Esophagus muscularis mucosa (tissue), 4 donors: ENCODE data around the gene CNOT6. TPM values are rescaled to one million over a fixed set of nuclear protein-coding genes. Genes with fewer than 3 reads are reported as not detected.
"Not testable (repeated sequence)": the region's sequence is repeated elsewhere in the genome, so short reads cannot be mapped to it uniquely, and the experiment has no call there.

Source experiments
- DNase-seq: peaks from one replicate; pipeline ENCODE4 v3.0.0-alpha.2; 2017; ENCODE audit errors: extremely low spot score
- H3K27ac ChIP-seq, 4 donors: fragments of 200-600 bp; sonication (generic); replicated peaks in 1 of 4; 1 replicate in 3 of 4; 2 replicates in 1 of 4; pipeline ENCODE4 v1.5.1; 2016 to 2019; ENCODE audit warnings: mild to moderate bottlenecking in 1 of 4
- H3K27me3 ChIP-seq, 4 donors: fragments of 200-600 bp; sonication (generic); one replicate each; pipeline versions ENCODE4 v1.5.1 to v1.6.0; 2016 to 2019
- H3K36me3 ChIP-seq, 4 donors: fragments of 200-600 bp; sonication (generic); one replicate each; pipeline ENCODE4 v1.5.1; 2016 to 2019
- H3K4me1 ChIP-seq, 4 donors: fragments of 200-600 bp; sonication (generic); one replicate each; pipeline ENCODE4 v1.5.1; 2016 to 2019
- H3K4me3 ChIP-seq, 4 donors: fragments of 200-600 bp; sonication (generic); 1 replicate in 2 of 4; 2 replicates in 2 of 4; pipeline ENCODE4 v1.5.1; 2016 to 2019; ENCODE audit warnings: mild to moderate bottlenecking in 4 of 4, moderate library complexity in 1 of 4
- H3K9me3 ChIP-seq, 4 donors: fragments of 200-600 bp; sonication (generic); 1 replicate in 3 of 4; 2 replicates in 1 of 4; pipeline ENCODE4 v1.5.1; 2016 to 2019
- CTCF ChIP-seq, 3 experiments: fragments of 200-600 bp in 2 of 3; fragments of 450-650 bp in 1 of 3; sonication (generic) in 2 of 3; IDR thresholded peaks; one replicate each; pipeline ENCODE4 v1.5.1; 2017 to 2019; ENCODE audit warnings: antibody characterized with exemption in 3 of 3, mild to moderate bottlenecking in 2 of 3, moderate library complexity in 1 of 3
- EP300 ChIP-seq: sonication (generic); formaldehyde crosslinking; IDR thresholded peaks from one replicate; pipeline ENCODE4 v1.6.1; 2017; ENCODE audit warnings: antibody characterized with exemption
- POLR2A ChIP-seq: fragments of 450-650 bp; IDR thresholded peaks from one replicate; pipeline ENCODE4 v1.6.1; 2017; ENCODE audit warnings: antibody characterized with exemption, moderate library complexity, mild to moderate bottlenecking, low read depth
- POLR2AphosphoS5 ChIP-seq, 2 donors: sonication (generic); formaldehyde crosslinking; IDR thresholded peaks; one replicate each; pipeline ENCODE4 v1.6.1; 2017; ENCODE audit warnings: antibody characterized with exemption in 2 of 2
- WGBS: methylation state at CpG from one replicate; pipeline ENCODE4 v1.1.5; 2018; 5-methylcytosine and 5-hydroxymethylcytosine counted together
- intact Hi-C: fragments of 100-400 bp; cut with DNase I; formaldehyde crosslinking; loops from one replicate; pipeline ENCODE4 v1.15.1; 2023
- total RNA-seq, 4 donors: library from RNA; depleted of rRNA; stranded (reverse); fragments of >200 nt; gene quantifications; one replicate each; pipeline versions ENCODE4 v1.1.0 to v1.2.1, GENCODE V29; 2016

CNOT6 gene
- total RNA-seq, 4 donors from 2014 or later = 17.7 to 26.4 (median 20.5) TPM

- TF ChIP-seq EP300 (no peak), POLR2AphosphoS5 (IDR thresholded peaks at IDR 0.05) (no peak), CTCF (IDR thresholded peaks at IDR 0.05) (no peak), POLR2A (no peak)
- DNase-seq = no peak
- Histone ChIP-seq H3K36me3 (no peaks in the 10 kb centered on the region), H3K4me3 (no peak overlapping the region), H3K27ac (no peak overlapping the region), H3K4me1 (no peaks in the 10 kb centered on the region), H3K9me3 (peaks cover 0 to 10% (median 5%) of the 10 kb centered on the region in 4 donors), H3K27me3 (peaks cover 0 to 8% (median 0%) of the 10 kb centered on the region in 4 donors)
- intact Hi-C loops = no loop called here
- WGBS = 90% methylated on average over 10 of the region's 10 CpGs
These were observed 33.3 kb upstream of the CNOT6 start for GRCh38 chr5:180460834-180461233.

- Histone ChIP-seq H3K27me3 (peaks cover 0 to 8% (median 0%) of the 10 kb centered on the region in 4 donors), H3K4me3 (no peak overlapping the region), H3K27ac (no peak overlapping the region), H3K9me3 (peaks cover 0 to 10% (median 5%) of the 10 kb centered on the region in 4 donors), H3K36me3 (no peaks in the 10 kb centered on the region), H3K4me1 (no peaks in the 10 kb centered on the region)
- TF ChIP-seq POLR2AphosphoS5 (IDR thresholded peaks at IDR 0.05) (no peak), CTCF (IDR thresholded peaks at IDR 0.05) (no peak), EP300 (no peak), POLR2A (no peak)
- intact Hi-C loops = no loop called here
- no peak for DNase-seq
- 88% methylated on average over 5 of the region's 9 CpGs for WGBS
These were observed 32.9 kb upstream of the CNOT6 start for GRCh38 chr5:180461303-180461702.

DNA sequence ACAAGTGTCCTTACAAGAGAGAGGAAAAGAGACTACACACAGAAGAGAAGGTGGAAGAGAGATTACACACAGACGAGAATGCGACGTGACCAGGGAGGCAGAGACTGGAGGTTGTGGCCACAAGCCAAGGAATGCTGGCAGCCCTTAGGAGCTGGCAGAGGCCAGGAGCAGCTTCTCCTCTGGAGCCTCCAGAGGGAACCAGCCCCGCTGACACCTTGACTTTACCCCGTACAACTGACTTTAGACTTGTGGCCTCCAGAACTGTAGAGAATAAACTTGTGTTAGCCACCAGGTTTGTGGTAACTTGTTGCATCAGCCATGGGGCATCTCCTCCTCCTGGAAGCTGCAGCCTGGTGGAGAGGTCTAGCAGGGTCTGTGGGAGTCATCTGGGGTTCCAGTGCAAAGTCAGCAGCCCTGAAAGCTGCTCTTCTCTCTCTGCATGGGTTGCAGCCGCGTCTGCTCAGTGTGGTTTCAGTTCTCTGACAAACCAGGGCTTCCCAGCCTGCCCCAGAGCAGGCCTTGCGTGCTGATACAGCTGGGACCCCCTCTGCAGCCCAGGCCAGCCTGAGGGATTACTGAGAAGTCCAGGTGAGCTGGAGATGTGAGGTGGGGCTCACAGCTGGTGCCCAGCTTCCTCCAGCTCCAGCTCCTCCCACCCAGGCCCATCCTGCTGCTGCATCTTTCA lies 30.8 kb upstream of the CNOT6 start:
- DNase-seq = no peak
- Histone ChIP-seq H3K4me1 (peaks cover 0 to 13% (median 3%) of the 10 kb centered on the region in 4 donors), H3K27me3 (peaks cover 0 to 8% (median 0%) of the 10 kb centered on the region in 4 donors), H3K9me3 (peaks cover 0 to 10% (median 5%) of the 10 kb centered on the region in 4 donors), H3K4me3 (no peak overlapping the region), H3K36me3 (no peaks in the 10 kb centered on the region), H3K27ac (no peak overlapping the region)
- 74% methylated on average over 8 of the region's 8 CpGs for WGBS
- intact Hi-C loops = no loop called here
- TF ChIP-seq POLR2AphosphoS5 (IDR thresholded peaks at IDR 0.05) (no peak), EP300 (no peak)

DNA sequence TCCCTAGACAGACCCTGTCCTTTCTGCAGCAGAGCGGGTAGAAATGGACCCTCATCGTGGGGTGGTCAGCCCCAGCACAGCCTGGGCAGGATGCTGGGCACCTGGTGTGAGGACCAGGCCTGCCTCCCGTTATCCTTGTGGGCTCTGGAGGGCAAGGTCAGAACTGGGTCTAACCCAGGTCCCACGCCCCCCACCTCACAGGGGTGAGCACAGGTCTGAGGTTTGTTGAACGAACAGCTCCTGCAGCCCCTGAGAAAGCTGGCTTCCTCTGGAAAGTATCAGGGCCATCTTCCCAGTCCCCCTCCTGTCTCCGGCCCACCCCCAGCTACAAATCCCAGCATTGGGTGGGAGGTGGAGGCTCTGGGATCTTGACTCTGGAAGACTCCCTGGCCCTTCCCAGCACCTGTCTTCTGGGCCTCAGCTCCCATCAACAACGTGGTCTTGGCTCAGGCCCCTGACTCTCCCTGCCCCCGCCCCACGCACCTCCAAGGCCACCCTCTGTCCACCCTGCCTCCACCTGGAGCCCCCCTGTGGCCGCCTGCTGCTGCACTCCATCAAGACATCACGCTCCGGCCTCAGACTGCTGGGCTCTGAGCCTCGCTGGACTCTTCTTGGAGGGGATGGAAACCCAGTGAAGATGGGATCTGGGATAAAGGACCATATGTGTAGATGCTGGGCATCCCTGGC lies 30.1 kb upstream of the CNOT6 start:
- no peak overlapping the region for H3K4me3 ChIP-seq
- peaks cover 0 to 5% (median under 1%) of the 10 kb centered on the region in 4 donors for H3K9me3 ChIP-seq
- intact Hi-C loops = no loop called here
- TF ChIP-seq POLR2A (no peak), EP300 (no peak), CTCF (IDR thresholded peaks at IDR 0.05) (no peak), POLR2AphosphoS5 (IDR thresholded peaks at IDR 0.05) (no peak)
- peaks cover 0 to 13% (median 3%) of the 10 kb centered on the region in 4 donors for H3K4me1 ChIP-seq
- H3K27me3 ChIP-seq = peaks cover 0 to 8% (median 0%) of the 10 kb centered on the region in 4 donors
- H3K27ac ChIP-seq = no peak overlapping the region
- H3K36me3 ChIP-seq = no peaks in the 10 kb centered on the region
- no peak for DNase-seq
- WGBS = 89% methylated on average over 11 of the region's 13 CpGs

GRCh38 chr5:180464603-180464970 lies 29.6 kb upstream of the CNOT6 start:
- Histone ChIP-seq H3K27me3 (peaks cover 0 to 8% (median 0%) of the 10 kb centered on the region in 4 donors), H3K4me1 (peaks cover 0 to 13% (median 3%) of the 10 kb centered on the region in 4 donors), H3K4me3 (no peak overlapping the region), H3K27ac (no peak overlapping the region), H3K9me3 (peaks cover 0 to under 1% (median 0%) of the 10 kb centered on the region in 4 donors), H3K36me3 (no peaks in the 10 kb centered on the region)
- no peak for TF ChIP-seq POLR2A
- no peak for TF ChIP-seq CTCF (IDR thresholded peaks at IDR 0.05)
- TF ChIP-seq EP300 = no peak
- TF ChIP-seq POLR2AphosphoS5 (IDR thresholded peaks at IDR 0.05) = no peak
- 77% methylated on average over 5 of the region's 5 CpGs for WGBS
- intact Hi-C loops = no loop called here
- DNase-seq = no peak

DNA sequence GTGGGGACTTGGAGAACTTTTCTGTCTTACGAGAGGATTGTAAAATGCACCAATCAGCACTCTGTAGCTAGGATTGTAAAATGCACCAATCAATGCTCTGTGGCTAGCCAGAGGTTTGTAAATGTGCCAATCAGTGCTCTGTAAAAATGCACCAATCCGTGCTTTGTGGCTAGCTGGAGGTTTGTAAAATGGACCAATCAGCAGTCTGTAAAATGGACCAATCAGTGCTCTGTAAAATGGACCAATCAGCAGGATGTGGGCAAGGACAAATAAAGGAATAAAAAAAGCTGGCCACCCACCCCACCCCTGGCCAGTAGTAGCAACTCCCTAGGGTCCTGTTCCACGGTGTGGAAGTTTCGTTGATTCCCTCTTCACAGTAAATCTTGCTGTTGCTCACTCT lies 29.1 kb upstream of the CNOT6 start:
- peaks cover 0 to 13% (median 3%) of the 10 kb centered on the region in 4 donors for H3K4me1 ChIP-seq
- H3K27me3 ChIP-seq, H3K36me3 ChIP-seq, DNase-seq, H3K27ac ChIP-seq, intact Hi-C loops, H3K9me3 ChIP-seq, H3K4me3 ChIP-seq: not testable (repeated sequence)
- 100% methylated on average over 4 of the region's 4 CpGs for WGBS
